Ovary (tissue), 9 donors: ENCODE data around the gene NDOR1. TPM values are rescaled to one million over a fixed set of nuclear protein-coding genes. Genes with fewer than 3 reads are reported as not detected.
"Not testable (repeated sequence)": the region's sequence is repeated elsewhere in the genome, so short reads cannot be mapped to it uniquely, and the experiment has no call there.

Experiments used
- DNase-seq, 5 donors: peaks; one replicate each; pipeline ENCODE4 v3.0.0-alpha.2; 2019 to 2020
- H3K27ac ChIP-seq, 2 donors: fragments of 200-600 bp; one replicate each; pipeline versions ENCODE4 v1.5.1 to v1.8.0; 2019 to 2022
- H3K27me3 ChIP-seq: fragments of 200-600 bp; one replicate; pipeline ENCODE4 v1.8.0; 2022
- H3K36me3 ChIP-seq: fragments of 200-600 bp; sonication (generic); one replicate; pipeline ENCODE4 v1.5.1; 2019
- H3K4me1 ChIP-seq: one replicate; pipeline ENCODE4 v1.8.1; 2013; ENCODE audit warnings: mild to moderate bottlenecking, moderate library complexity; ENCODE audit not compliant: insufficient read depth
- H3K4me3 ChIP-seq: fragments of 200-600 bp; sonication (generic); one replicate; pipeline ENCODE4 v1.5.1; 2017
- H3K9me3 ChIP-seq, 2 donors: fragments of 200-600 bp in 1 of 2; sonication (generic) in 1 of 2; one replicate each; pipeline versions ENCODE4 v1.5.1 to v1.8.1; 2013 to 2019; ENCODE audit warnings: mild to moderate bottlenecking in 1 of 2, moderate library complexity in 1 of 2
- EP300 ChIP-seq: sonication (generic); formaldehyde crosslinking; IDR thresholded peaks from one replicate; pipeline ENCODE4 v1.6.1; 2017; ENCODE audit warnings: antibody characterized with exemption
- POLR2A ChIP-seq: fragments of 450-650 bp; IDR thresholded peaks from one replicate; pipeline ENCODE4 v1.6.1; 2017; ENCODE audit warnings: antibody characterized with exemption, mild to moderate bottlenecking, moderate library complexity
- WGBS, 3 donors: extraction: QIAGEN DNeasy Blood & Tissue Kit in 1 of 3; methylation state at CpG; one replicate each; pipeline versions ENCODE4 v1.1.5 to v1.1.7; 2013 to 2017; 5-methylcytosine and 5-hydroxymethylcytosine counted together
- intact Hi-C, 4 donors: fragments of 100-400 bp; cut with DNase I; formaldehyde crosslinking; loops; one replicate each; pipeline versions ENCODE4 v1.11.0 to v1.15.1; 2022 to 2023
- polyA plus RNA-seq, 2 donors: library from polyadenylated mRNA; stranded (reverse); fragments of 200-250 nt in 1 of 2; fragments of 350-450 nt in 1 of 2; fragmentation: Illumina TruSeq in 1 of 2; extraction: RNeasy Lipid Tissue Mini Kit (QIAGEN cat#74804) in 1 of 2; gene quantifications; one replicate each; pipeline ENCODE4 v1.2.3, GENCODE V29; 2013 to 2014
- total RNA-seq, 7 donors: library from RNA; depleted of rRNA in 2 of 7; stranded (reverse); fragments of >200 nt in 2 of 7; fragmentation: NEBNext Ultra II Directional in 3 of 7; extraction: Animal tissue kit (Norgen Biotek cat#: 25700) in 3 of 7; gene quantifications; one replicate each; pipeline versions ENCODE4 v1.1.0 to v1.2.4, GENCODE V29; 2016 to 2023
- TF ChIP-seq, protein P1 (sequence below), 3 donors: fragments of 450-650 bp in 2 of 3; fragments of 200-600 bp in 1 of 3; IDR thresholded peaks; one replicate each; pipeline versions ENCODE4 v1.5.1 to v1.8.0; 2016 to 2022; ENCODE audit warnings: antibody characterized with exemption in 3 of 3, mild to moderate bottlenecking in 1 of 3
- donor health status: DM: no; HTN: no; CAD: no; lungs with moderate emphysema.
- donor health status: DM: no; HTN: no; CAD: no.
- donor health status: Bipolar disorder and iron deficiency.
- donor health status: DM: yes; HTN: yes; CAD: no.
- donor health status: DM: no; HTN: no; CAD: no.
- donor health status: DM: yes; HTN: yes; CAD: no.

Gene NDOR1
- total and polyA plus RNA-seq, 9 donors, result 1.1 to 15.2 (median 9.0) TPM

DNA sequence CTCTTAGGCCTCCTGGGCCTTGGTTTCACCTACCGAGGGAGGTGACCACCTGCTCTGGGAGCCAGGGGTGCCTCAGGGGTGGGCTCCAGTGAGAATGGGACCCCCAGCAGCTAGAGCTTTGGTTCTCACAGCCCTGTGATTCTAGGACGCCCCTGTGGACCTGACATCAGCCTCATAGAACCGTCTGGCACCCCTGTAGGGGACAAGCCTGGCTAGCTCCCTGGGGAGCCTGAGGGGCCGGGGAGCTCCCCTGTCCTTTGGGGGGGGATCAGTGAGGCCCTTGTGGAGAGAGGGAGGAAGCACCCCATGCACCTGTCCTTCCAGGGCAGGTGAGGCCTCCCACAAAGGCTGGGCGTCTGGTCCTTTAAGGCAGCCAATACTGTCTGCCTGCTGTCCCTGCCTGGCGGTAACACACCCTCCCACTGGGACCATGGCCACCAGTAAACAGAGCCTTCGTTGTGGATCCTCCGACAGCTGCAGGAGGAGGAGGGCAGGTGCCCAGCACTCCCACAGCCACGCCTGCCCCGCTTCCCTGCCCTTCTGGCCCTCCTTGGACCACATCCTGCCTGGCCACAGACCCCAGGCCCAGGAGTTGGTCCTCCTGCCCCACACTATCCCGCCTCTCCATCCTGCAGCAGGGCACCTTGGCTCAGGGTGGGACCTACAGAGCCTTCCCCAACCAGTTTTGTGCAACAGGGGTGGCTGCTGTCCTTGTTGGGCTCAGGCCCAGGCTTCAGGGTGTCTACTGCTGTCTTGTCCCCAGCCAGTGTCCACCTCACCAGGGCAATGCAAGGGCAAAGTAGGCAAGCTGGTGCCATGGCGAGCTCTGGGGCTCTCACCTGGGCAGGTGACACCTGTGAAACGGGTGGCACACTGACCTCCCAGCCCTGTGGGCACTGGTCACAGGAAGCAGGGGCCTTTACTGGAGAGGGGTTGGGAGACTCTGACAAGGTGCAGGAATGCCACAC lies 32.5 kb downstream of the NDOR1 start:
- intact Hi-C loops, result loop anchor here in 1 of 4 donors (10.0 kb wide), 1 partner anchor 123 kb away; the partner anchor contains the start of gene DPP7
- 76 to 79% (median 78%) methylated on average over 11 to 13 of the region's 13 CpGs for WGBS, 3 donors
- no peak for DNase-seq
- Histone ChIP-seq H3K27ac (no peak overlapping the region), H3K36me3 (no peaks in the 10 kb centered on the region), H3K4me3 (no peak overlapping the region), H3K9me3 (no peaks in the 10 kb centered on the region), H3K27me3 (no peaks in the 10 kb centered on the region), H3K4me1 (peaks cover 14% of the 10 kb centered on the region)
- TF ChIP-seq, protein P1, sequence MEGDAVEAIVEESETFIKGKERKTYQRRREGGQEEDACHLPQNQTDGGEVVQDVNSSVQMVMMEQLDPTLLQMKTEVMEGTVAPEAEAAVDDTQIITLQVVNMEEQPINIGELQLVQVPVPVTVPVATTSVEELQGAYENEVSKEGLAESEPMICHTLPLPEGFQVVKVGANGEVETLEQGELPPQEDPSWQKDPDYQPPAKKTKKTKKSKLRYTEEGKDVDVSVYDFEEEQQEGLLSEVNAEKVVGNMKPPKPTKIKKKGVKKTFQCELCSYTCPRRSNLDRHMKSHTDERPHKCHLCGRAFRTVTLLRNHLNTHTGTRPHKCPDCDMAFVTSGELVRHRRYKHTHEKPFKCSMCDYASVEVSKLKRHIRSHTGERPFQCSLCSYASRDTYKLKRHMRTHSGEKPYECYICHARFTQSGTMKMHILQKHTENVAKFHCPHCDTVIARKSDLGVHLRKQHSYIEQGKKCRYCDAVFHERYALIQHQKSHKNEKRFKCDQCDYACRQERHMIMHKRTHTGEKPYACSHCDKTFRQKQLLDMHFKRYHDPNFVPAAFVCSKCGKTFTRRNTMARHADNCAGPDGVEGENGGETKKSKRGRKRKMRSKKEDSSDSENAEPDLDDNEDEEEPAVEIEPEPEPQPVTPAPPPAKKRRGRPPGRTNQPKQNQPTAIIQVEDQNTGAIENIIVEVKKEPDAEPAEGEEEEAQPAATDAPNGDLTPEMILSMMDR (IDR thresholded peaks at IDR 0.05), result no peak
- no peak for TF ChIP-seq EP300
- no peak for TF ChIP-seq POLR2A

DNA sequence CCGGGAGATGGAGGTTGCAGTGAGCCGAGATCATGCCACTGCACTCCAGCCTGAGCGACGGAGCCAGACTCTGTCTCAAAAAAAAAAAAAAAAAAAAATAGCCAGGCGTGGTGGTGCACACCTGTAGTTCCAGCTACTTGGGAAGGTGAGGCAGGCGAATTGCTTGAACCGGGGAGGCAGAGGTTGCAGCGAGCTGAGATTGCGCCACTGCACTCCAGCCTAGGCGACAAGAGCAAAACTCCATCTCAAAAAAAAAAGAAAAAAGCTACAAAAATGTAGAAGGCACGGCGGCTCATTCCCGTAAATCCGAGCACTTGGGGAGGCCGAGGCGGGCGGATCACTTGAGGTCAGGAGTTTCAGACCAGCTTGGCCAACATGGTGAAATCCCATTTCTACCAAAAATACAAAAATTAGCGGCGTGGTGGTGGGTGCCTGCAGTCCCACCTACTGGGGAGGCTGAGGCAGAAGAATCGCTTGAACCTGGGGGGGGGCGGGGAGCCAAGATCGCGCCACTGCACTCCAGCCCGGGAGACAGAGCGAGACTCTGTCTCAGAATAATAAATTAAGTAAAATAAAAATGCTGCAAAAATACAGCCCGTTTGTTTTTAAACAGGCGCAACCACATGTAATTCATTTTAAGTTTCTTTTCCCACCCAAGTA lies 34.2 kb downstream of the NDOR1 start:
- WGBS, 3 donors, result 44 to 46% (median 45%) methylated on average over 27 of the region's 27 CpGs
- intact Hi-C loops, result loop anchor here in 1 of 4 donors (10.0 kb wide), 1 partner anchor 125 kb away; the partner anchor contains the start of gene DPP7

DNA sequence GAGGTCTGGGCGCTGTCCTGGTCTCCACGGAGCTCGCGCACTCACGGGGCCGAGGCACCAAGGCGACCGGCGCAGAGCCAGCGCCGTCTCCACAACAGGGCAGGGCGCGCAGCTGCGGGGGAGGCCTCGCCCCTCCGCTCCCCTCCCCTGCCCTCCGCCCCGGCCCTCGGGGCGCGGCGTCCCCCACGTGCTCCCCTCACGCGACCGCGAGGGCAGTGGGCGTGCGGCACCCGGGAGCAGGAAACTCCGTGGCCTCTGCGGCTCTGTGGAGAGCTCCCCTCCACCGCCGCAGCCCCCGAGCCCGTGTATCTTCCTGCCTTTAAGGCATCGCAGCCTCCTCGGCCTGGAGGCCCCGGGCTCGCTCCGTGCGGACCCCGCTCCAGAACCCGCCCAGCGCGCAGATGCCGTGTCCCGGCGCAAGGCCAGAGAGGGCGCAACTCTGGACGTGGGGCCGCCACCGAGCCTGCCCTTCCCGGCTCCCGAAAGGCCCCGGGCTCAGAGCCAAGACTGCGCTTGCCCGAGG lies 34.9 kb downstream of the NDOR1 start:
- intact Hi-C loops, result no loop called here
- TF ChIP-seq POLR2A (peak; percentile 13), EP300 (no peak)
- TF ChIP-seq, protein P1 (IDR thresholded peaks at IDR 0.05), result no peak
- Histone ChIP-seq H3K27me3 (no peaks in the 10 kb centered on the region), H3K27ac (peak overlapping the region; percentile 23 to 95), H3K4me3 (peak overlapping the region; percentile 60), H3K36me3 (no peaks in the 10 kb centered on the region), H3K9me3 (no peaks in the 10 kb centered on the region), H3K4me1 (peaks cover 14% of the 10 kb centered on the region)
- 0 to 1% (median 1%) methylated on average over 23 to 58 of the region's 58 CpGs for WGBS, 3 donors
- peak; percentile 74 to 88 (median 81) for DNase-seq

More for the DNA sequence above, 34.2 kb downstream of the NDOR1 start:
- not testable (repeated sequence) for H3K9me3 ChIP-seq, DNase-seq, H3K36me3 ChIP-seq, H3K27me3 ChIP-seq
- Histone ChIP-seq H3K4me3 (peak overlapping the region; percentile 60), H3K4me1 (peaks cover 14% of the 10 kb centered on the region), H3K27ac (peak overlapping the region in 1 of 2 donors; percentile 95)

DNA sequence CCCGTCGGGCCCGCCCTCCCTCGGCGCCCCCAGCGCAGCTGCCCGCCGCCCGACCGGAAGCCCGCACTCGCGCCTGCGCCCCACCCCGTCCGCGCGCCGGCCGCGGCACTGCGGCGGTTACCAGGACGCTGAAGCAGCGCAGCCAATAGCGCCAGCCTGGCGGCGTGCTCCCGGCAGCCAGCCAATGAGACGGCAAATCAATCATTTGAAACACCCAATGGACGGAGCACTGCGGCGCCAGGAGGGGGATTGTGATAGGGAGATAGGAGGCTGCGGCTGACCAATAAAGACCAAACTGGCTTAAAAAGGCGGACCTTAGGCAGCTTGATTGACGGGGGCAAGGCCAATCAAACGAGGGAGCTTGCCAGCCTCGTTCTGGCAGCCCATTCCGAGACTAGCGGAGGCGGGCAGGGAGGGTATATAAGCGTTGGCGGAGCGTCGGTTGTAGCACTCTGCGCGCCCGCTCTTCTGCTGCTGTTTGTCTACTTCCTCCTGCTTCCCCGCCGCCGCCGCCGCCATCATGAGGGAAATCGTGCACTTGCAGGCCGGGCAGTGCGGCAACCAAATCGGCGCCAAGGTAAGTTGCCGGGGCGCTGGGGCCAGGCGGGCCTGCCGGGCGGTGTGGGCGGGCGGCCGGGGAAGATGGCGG lies 35.5 kb downstream of the NDOR1 start, which contains the start of gene TUBB4B:
Gene TUBB4B (plus strand): TSS at position 447 of the 649 bp plus-strand sequence. CDS start 74 bp downstream, at position 521.
- WGBS, 3 donors, result 0 to 1% (median 1%) methylated on average over 36 to 67 of the region's 67 CpGs

More for the DNA sequence above, 35.5 kb downstream of the NDOR1 start, which contains the start of gene TUBB4B:
- peak; percentile 99 to 100 (median 100) for DNase-seq
- no peaks in the 10 kb centered on the region for H3K9me3 ChIP-seq
- peak within 1 kb of the TSS; percentile 63 to 95 for H3K27ac ChIP-seq
- TF ChIP-seq, protein P1 (IDR thresholded peaks at IDR 0.05), result peak in 1 of 3 donors; percentile 6
- TF ChIP-seq EP300 (no peak), POLR2A (peak; percentile 100)
- no peaks in the 10 kb centered on the region for H3K27me3 ChIP-seq
- intact Hi-C loops, result no loop called here
- peak within 1 kb of the TSS; percentile 64 for H3K4me3 ChIP-seq
- H3K36me3 ChIP-seq, result no peaks in the 10 kb centered on the region
- peaks cover 12% of the 10 kb centered on the region for H3K4me1 ChIP-seq
